HepG2 (cell line): ENCODE data around the gene ZNF155. TPM values are rescaled to one million over a fixed set of nuclear protein-coding genes. Genes with fewer than 3 reads are reported as not detected.

Experiments used
- ATF7 ChIP-seq, 2 experiments: fragments of 450-650 bp in 1 of 2; sonication (generic) in 1 of 2; formaldehyde crosslinking in 1 of 2; IDR thresholded peaks; 2 replicates each; pipeline versions ENCODE4 v1.4.0 to v1.6.1; 2016 to 2020; ENCODE audit warnings: antibody characterized with exemption in 1 of 2, mild to moderate bottlenecking in 1 of 2, missing genetic modification reagents in 1 of 2
- DPF2 ChIP-seq: sonication (generic); formaldehyde crosslinking; IDR thresholded peaks from 2 replicates; pipeline ENCODE4 v1.4.0; 2020; ENCODE audit warnings: mild to moderate bottlenecking, low read depth, missing genetic modification reagents, borderline replicate concordance
- FOXJ3 ChIP-seq: sonication (generic); formaldehyde crosslinking; IDR thresholded peaks from 2 replicates; pipeline ENCODE4 v1.4.0; 2020; ENCODE audit warnings: missing genetic modification reagents, mild to moderate bottlenecking, borderline replicate concordance
- HNF4A ChIP-seq: sonication (generic); formaldehyde crosslinking; IDR thresholded peaks from 2 replicates; pipeline ENCODE4 v1.4.0; 2020; ENCODE audit warnings: missing genetic modification reagents
- IKZF1 ChIP-seq: fragments of 450-650 bp; IDR thresholded peaks from 2 replicates; pipeline ENCODE4 v1.7.1; 2016
- RARA ChIP-seq: IDR thresholded peaks from 2 replicates; pipeline ENCODE4 v1.6.1; 2016; ENCODE audit warnings: missing genetic modification reagents, missing compliant biosample characterization
- TAF1 ChIP-seq: sonication (generic); formaldehyde crosslinking; IDR thresholded peaks from 2 replicates; pipeline ENCODE4 v1.4.0; 2020; ENCODE audit warnings: missing genetic modification reagents
- TBL1XR1 ChIP-seq: fragments of 150-350 bp; IDR thresholded peaks from 2 replicates; pipeline ENCODE4 v1.6.1; 2014; ENCODE audit warnings: borderline replicate concordance, low read length; ENCODE audit not compliant: partially characterized antibody
- TOE1 ChIP-seq: sonication (generic); formaldehyde crosslinking; IDR thresholded peaks from 2 replicates; pipeline ENCODE4 v1.4.0; 2020; ENCODE audit warnings: mild to moderate bottlenecking, missing genetic modification reagents
- TSC22D2 ChIP-seq: sonication (generic); formaldehyde crosslinking; IDR thresholded peaks from 2 replicates; pipeline ENCODE4 v1.5.1; 2020; ENCODE audit warnings: missing genetic modification reagents, mild to moderate bottlenecking, borderline replicate concordance
- ZNF234 ChIP-seq: sonication (generic); formaldehyde crosslinking; conservative IDR thresholded peaks from 2 replicates; pipeline ENCODE4 v1.5.1; 2020; ENCODE audit warnings: mild to moderate bottlenecking, missing genetic modification reagents
- ZNF263 ChIP-seq: sonication (generic); formaldehyde crosslinking; IDR thresholded peaks from 2 replicates; pipeline ENCODE4 v1.4.0; 2020; ENCODE audit warnings: missing genetic modification reagents
- ZNF33A ChIP-seq: sonication (generic); formaldehyde crosslinking; IDR thresholded peaks from 2 replicates; pipeline ENCODE4 v1.5.1; 2020; ENCODE audit warnings: missing genetic modification reagents, mild to moderate bottlenecking, moderate library complexity, borderline replicate concordance
- ZNF501 ChIP-seq: sonication (generic); formaldehyde crosslinking; IDR thresholded peaks from 2 replicates; pipeline ENCODE4 v1.5.1; 2020; ENCODE audit warnings: mild to moderate bottlenecking, moderate library complexity, missing genetic modification reagents
- ZNF562 ChIP-seq: sonication (generic); formaldehyde crosslinking; IDR thresholded peaks from 2 replicates; pipeline ENCODE4 v1.8.0; 2022; ENCODE audit warnings: missing genetic modification reagents, borderline replicate concordance
- ZNF841 ChIP-seq: sonication (generic); formaldehyde crosslinking; IDR thresholded peaks from 2 replicates; pipeline ENCODE4 v1.8.1; 2023; ENCODE audit warnings: missing genetic modification reagents, borderline replicate concordance
- ZNF891 ChIP-seq: sonication (generic); formaldehyde crosslinking; IDR thresholded peaks from 2 replicates; pipeline ENCODE4 v1.5.0; 2020; ENCODE audit warnings: mild to moderate bottlenecking, missing genetic modification reagents
- polyA plus RNA-seq, 8 experiments: library from polyadenylated mRNA; depleted of rRNA in 3 of 8; stranded (reverse) in 7 of 8; unstranded in 1 of 8; fragments of >200 nt; fragmentation: Illumina TruSeq in 4 of 8; extraction: Trizol in 4 of 8; gene quantifications; 2 replicates each; pipeline versions ENCODE4 v1.2.1 to v1.2.3, GENCODE V29; 2011 to 2016; ENCODE audit warnings: low read depth in 4 of 8, missing spikeins in 1 of 8, mixed read lengths in 1 of 8; ENCODE audit not compliant: insufficient read depth in 1 of 8
- total RNA-seq, 5 experiments: library from RNA; depleted of rRNA; stranded (reverse); fragments of >200 nt; fragmentation: Illumina TruSeq; extraction: Trizol; gene quantifications; 2 replicates each; pipeline ENCODE4 v1.2.3, GENCODE V29; 2016; ENCODE audit warnings: low read depth in 1 of 5
- TF ChIP-seq, protein P1 (sequence below): sonication (generic); formaldehyde crosslinking; IDR thresholded peaks from 2 replicates; pipeline ENCODE4 v1.4.0; 2020; ENCODE audit warnings: missing genetic modification reagents, mild to moderate bottlenecking, borderline replicate concordance
- TF ChIP-seq, protein P2 (sequence below): sonication (generic); formaldehyde crosslinking; IDR thresholded peaks from 2 replicates; pipeline ENCODE4 v1.4.0; 2020; ENCODE audit warnings: missing genetic modification reagents
- TF ChIP-seq, protein P3 (sequence below): sonication (generic); formaldehyde crosslinking; IDR thresholded peaks from 2 replicates; pipeline ENCODE4 v1.5.1; 2020; ENCODE audit warnings: missing genetic modification reagents, mild to moderate bottlenecking, borderline replicate concordance
- TF ChIP-seq, protein P4 (sequence below): sonication (generic); formaldehyde crosslinking; IDR thresholded peaks from 2 replicates; pipeline ENCODE4 v1.8.1; 2023; ENCODE audit warnings: missing genetic modification reagents, mild to moderate bottlenecking, borderline replicate concordance

The ZNF155 gene
- total and polyA plus RNA-seq, 2 of the 13 experiments (the other 11 are each of a cell fraction or from before 2014, with no cell fraction given): 2.5 to 3.6 TPM

DNA sequence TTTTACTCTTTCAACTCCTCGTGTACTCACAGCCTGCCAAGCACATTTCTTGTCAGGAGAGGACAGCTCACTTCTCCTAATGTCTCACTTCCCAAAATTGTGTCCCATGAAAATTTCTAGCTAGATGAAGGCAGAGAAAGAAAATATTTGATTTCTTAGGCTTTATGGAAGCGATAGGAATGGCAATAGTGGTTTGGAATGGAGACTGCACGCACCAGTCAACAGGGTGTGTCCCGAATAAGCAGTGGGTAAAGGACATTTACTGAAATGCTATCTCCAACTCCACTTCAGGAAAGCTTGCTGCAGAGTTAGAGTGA is 40.9 kb downstream of the ZNF155 start (continued):
- TF ChIP-seq, protein P1, sequence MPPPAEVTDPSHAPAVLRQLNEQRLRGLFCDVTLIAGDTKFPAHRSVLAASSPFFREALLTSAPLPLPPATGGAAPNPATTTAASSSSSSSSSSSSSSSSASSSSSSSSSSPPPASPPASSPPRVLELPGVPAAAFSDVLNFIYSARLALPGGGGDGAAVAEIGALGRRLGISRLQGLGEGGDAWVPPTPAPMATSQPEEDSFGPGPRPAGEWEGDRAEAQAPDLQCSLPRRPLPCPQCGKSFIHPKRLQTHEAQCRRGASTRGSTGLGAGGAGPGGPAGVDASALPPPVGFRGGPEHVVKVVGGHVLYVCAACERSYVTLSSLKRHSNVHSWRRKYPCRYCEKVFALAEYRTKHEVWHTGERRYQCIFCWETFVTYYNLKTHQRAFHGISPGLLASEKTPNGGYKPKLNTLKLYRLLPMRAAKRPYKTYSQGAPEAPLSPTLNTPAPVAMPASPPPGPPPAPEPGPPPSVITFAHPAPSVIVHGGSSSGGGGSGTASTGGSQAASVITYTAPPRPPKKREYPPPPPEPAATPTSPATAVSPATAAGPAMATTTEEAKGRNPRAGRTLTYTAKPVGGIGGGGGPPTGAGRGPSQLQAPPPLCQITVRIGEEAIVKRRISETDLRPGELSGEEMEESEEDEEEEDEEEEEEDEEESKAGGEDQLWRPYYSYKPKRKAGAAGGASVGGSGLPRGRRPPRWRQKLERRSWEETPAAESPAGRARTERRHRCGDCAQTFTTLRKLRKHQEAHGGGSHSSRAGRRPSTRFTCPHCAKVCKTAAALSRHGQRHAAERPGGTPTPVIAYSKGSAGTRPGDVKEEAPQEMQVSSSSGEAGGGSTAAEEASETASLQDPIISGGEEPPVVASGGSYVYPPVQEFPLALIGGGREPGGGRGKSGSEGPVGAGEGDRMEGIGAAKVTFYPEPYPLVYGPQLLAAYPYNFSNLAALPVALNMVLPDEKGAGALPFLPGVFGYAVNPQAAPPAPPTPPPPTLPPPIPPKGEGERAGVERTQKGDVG (CRISPR knock-in tag): no peak
- TF ChIP-seq ZNF234 (CRISPR knock-in tag) (no peak), ZNF562 (CRISPR knock-in tag) (no peak), ZNF841 (CRISPR knock-in tag) (no peak), RARA (CRISPR knock-in tag) (0 out of 2 replicates have a peak, but pooled peaks have one; percentile 7), TOE1 (CRISPR knock-in tag) (no peak), ZNF33A (CRISPR knock-in tag) (no peak), ZNF263 (CRISPR knock-in tag) (no peak), TBL1XR1 (no peak), TSC22D2 (CRISPR knock-in tag) (no peak), FOXJ3 (CRISPR knock-in tag) (no peak), ATF7 (IDR thresholded peaks at IDR 0.05) (no peak), ATF7 (CRISPR knock-in tag; IDR thresholded peaks at IDR 0.05) (no peak), ZNF891 (no peak), HNF4A (CRISPR knock-in tag) (no peak; the same call in 1 of the 2 replicates), IKZF1 (no peak), TAF1 (CRISPR knock-in tag) (0 out of 2 replicates have a peak, but pooled peaks have one; percentile 30), ZNF501 (CRISPR knock-in tag) (peak; percentile 49), DPF2 (no peak)
- TF ChIP-seq, protein P2, sequence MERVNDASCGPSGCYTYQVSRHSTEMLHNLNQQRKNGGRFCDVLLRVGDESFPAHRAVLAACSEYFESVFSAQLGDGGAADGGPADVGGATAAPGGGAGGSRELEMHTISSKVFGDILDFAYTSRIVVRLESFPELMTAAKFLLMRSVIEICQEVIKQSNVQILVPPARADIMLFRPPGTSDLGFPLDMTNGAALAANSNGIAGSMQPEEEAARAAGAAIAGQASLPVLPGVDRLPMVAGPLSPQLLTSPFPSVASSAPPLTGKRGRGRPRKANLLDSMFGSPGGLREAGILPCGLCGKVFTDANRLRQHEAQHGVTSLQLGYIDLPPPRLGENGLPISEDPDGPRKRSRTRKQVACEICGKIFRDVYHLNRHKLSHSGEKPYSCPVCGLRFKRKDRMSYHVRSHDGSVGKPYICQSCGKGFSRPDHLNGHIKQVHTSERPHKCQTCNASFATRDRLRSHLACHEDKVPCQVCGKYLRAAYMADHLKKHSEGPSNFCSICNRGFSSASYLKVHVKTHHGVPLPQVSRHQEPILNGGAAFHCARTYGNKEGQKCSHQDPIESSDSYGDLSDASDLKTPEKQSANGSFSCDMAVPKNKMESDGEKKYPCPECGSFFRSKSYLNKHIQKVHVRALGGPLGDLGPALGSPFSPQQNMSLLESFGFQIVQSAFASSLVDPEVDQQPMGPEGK: no peak
- TF ChIP-seq, protein P3, sequence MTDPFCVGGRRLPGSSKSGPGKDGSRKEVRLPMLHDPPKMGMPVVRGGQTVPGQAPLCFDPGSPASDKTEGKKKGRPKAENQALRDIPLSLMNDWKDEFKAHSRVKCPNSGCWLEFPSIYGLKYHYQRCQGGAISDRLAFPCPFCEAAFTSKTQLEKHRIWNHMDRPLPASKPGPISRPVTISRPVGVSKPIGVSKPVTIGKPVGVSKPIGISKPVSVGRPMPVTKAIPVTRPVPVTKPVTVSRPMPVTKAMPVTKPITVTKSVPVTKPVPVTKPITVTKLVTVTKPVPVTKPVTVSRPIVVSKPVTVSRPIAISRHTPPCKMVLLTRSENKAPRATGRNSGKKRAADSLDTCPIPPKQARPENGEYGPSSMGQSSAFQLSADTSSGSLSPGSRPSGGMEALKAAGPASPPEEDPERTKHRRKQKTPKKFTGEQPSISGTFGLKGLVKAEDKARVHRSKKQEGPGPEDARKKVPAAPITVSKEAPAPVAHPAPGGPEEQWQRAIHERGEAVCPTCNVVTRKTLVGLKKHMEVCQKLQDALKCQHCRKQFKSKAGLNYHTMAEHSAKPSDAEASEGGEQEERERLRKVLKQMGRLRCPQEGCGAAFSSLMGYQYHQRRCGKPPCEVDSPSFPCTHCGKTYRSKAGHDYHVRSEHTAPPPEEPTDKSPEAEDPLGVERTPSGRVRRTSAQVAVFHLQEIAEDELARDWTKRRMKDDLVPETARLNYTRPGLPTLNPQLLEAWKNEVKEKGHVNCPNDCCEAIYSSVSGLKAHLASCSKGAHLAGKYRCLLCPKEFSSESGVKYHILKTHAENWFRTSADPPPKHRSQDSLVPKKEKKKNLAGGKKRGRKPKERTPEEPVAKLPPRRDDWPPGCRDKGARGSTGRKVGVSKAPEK: no peak
- TF ChIP-seq, protein P4, sequence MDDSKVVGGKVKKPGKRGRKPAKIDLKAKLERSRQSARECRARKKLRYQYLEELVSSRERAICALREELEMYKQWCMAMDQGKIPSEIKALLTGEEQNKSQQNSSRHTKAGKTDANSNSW (CRISPR knock-in tag): no peak
